CD4-positive, alpha-beta T cell treated with Interferon alpha-2 for 1 hour (primary cell): ENCODE results near the gene MAPK8.
"Not testable (repeated sequence)": the region's sequence is repeated elsewhere in the genome, so short reads cannot be mapped to it uniquely, and the experiment has no call there.

Experiments used
- DNase-seq, 2 donors: peaks; one replicate each; pipeline ENCODE4 v3.0.0-alpha.2; 2020 to 2022

Gene MAPK8

DNA sequence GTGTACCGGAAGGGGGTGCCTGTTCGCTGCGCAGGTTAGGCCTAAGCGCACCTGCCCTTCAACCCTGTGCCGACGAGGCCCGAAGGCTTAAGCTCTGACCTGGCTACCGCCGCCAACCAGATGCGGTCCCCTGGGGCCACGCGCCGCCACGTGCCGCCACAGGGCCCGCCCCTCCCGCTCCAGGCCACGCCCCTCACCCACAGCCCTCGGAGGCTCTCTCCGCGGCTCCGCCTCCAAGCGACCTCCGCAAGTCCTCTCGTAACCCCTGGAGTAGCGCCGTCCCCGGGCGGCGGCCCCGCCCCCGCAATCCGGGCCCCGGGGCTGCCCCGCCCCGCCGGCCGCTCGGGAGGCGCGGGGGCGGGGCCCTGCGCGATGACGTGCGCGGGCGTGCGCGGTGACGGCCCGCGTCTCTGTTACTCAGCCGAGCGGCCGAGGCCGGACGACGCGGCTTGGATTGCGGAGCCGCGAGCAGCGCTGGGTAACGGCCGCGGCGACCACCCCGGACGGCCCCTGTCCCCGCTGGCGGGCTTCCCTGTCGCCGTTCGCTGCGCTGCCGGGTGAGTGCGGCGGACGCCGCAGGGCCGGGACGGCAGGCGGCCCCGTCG lies at the start of gene MAPK8:
TSS of gene MAPK8 (plus strand) at position 413 of the 605 bp plus-strand sequence. CDS start 94,984 bp downstream, outside the sequence.
- DNase-seq = peak; percentile 96

DNA sequence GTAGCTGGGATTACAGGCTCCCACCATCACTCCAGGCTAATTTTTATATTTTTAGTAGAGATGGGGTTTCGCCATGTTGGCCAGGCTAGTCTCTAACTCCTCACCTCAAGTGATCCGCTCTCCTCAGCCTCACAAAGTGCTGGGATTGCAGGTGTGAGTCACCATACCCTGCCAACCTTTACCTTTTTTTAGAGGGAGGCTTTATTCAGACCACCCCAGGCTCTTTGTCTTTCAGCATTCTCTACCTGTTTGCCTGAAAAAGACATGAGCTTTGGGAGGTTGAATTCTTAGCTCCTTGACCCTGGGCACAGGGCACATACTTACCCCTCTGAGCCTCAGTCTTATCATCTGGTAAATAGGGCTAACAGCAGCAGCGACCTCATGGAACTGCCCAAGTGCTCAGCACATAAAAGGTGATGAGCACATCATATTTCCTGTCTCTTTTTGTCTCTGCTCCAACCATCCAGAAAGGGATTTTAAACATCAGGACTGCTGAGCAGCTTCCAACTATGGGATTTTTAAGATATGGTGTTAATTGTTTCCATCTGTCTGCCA lies 49.0 kb upstream of the MAPK8 start:
- DNase-seq = no peak

DNA sequence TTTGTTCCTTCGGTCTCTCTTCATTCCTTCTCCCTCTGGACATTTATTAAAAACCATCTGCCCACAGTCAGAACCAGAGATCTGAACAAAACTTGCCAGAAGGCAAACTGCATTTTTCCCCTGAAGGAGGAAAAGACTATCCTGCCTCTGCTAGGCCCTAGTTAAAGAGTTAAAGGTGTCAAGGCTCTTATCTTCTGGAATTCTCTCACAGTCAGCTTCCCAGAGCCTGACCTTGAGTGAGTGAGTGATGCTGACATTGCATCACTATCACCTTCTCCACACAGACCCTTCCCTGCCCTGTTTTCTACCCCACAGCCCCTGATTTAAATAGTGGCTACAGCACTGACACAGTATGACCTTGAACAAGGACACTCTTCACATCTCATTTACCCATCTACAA lies 48.4 kb upstream of the MAPK8 start:
- no peak for DNase-seq

DNA sequence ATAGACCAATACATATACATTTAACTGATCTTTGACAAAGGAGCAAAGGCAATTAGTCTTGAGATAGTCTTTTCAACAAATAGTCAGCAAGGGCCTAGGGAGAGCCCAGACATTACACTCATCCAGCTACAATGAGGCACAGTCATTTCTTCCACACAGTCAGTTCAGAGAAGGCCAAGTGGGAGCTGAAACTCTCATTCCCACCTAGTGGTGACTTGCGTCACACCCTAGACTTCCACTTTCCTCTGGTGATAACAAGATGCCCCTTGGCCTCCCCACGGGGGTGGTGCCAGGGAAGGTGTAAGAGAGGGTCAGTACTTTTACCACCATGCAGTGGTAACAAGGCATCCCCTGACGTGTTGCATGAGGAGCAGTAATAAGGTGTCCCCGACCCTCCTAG lies 39.9 kb upstream of the MAPK8 start:
- no peak for DNase-seq

DNA sequence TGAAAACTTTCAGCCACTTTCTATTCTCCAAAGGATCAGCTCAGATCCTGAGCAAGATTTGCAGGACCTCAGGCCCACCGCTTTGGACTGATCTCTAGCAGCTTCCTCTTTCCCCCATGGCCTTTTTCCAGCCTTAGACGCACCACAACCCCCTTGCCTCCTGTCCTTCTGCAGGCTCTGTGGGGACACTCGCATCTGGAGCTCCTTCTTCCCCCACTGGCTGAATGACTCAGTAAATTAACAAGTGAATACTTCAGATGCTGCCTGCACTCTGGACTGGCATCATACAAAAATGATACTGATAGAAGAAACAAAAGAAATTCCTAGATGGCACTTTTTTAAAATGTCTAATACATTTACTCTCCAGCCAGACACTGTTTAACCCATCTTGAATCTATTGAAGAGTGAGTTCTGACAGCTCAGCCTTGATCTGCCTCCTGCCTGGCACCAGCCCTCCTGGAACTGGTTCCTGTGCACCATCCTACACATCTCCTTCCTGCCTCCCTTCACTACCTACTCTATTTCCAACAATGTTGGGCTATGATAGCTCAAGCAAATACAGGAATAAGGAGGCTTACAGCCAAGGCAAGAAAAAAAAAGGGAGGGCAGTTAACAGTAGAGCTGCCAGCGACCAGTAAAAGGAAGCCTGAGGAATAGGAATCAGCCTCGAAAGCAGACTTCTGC lies 35.3 kb upstream of the MAPK8 start:
- DNase-seq = no peak

DNA sequence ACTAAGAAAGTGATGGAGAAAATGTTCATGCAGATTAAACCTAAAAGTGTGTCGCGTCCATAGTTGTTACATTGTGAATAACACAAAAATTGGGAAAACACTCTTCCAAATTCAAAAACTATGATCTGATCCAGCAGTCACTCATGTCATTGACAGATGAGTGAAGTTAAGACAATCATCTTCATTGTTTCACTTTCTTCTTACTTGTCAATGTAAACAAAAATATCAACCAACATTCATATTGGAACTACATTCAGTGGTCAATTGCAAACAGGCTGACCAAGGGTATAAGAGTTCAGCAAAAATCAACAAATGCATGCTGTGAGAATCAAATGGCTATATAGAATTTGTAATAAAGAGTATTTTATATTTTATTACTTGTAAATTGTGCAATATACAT lies 33.8 kb upstream of the MAPK8 start:
- no peak for DNase-seq

DNA sequence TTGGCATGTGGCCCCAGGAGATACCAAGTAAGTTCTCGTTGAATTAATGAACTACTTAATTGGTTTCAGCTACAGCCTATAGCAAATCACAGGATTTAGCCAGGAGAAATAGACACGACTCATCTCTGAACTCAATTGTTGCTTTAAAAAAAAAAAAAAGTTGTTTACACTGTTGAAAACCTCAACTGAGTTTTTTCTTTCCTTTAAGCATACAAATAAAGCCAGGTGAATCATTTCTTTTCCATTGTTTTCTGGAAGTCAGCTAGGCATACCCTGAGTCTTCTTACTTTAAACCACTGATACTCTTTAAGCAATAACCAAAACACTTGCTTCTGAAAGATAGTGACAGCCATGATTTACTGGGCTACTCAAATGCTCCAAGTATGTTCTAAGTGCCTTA lies 32.7 kb upstream of the MAPK8 start:
- no peak for DNase-seq

DNA sequence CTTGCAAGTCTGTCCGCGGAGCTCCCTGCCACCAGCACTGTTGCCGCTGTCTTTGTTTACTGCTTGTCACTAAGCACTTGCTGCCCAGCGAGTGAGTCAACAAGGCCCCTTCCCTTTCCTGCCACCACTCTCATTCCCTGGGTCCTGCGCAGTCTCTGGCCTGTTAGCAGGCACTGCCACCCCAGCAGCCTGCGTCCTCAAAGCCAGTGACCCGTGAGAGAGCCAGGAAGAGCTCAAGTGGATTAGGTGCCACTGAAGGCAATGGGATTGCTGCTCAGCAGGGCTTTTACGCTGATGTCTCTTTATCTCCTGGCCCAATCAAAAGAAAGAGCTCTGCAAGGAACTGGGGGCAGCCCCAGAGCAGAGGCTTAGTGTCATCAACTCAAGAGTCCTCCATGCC lies 31.8 kb upstream of the MAPK8 start, which contains the start of gene FRMPD2:
TSS of gene FRMPD2 (minus strand) at position 61 of the 400 bp plus-strand sequence. CDS start 129 bp downstream, outside the sequence.
- DNase-seq = no peak

DNA sequence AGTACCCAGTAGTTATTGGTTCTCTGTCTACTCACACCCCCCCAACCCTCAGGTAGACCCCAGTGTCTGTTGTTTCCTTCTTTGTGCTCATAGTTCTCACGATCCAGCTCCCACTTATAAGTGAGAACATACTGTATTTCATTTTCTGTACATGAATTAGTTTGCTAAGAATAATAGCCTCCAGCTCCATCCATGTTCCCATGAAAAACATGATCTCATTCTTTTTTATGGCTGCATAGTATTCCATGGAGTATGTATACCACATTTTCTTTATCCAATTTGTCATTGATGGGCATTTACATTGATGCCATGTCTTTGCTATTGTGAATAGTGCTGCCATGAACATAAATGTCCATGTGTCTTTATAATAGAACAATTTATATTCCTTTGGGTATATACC lies 29.4 kb upstream of the MAPK8 start:
- no peak for DNase-seq

DNA sequence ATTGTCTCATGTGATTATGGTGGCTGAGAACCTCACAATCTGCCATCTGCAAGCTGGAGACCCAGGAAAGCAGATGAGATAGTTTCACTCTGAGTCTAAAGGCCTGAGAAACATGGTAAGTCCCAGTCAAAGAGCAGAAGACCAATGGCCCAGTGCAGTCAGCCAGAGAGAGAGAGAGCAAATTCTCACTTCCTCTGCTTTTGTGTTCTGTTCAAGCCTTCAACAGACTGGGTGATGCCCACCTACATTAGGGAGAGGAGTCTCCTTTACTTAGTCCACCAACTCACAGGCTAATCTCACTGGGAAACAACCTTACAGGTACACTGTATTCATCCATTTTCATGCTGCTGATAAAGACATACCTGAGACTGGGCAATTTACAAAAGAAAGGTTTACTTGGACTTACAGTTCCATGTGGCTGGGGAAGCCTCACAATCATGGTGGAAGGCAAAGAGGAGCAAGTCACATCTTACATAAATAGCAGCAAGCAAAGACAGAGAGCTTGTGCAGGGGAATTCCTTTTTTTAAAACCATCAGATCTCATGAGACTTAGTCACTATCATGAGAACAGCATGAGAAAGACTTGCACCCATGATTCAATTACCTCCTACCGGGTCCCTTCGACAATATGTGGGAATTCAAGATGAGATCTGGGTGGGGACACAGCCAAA lies 27.3 kb upstream of the MAPK8 start:
- no peak for DNase-seq

DNA sequence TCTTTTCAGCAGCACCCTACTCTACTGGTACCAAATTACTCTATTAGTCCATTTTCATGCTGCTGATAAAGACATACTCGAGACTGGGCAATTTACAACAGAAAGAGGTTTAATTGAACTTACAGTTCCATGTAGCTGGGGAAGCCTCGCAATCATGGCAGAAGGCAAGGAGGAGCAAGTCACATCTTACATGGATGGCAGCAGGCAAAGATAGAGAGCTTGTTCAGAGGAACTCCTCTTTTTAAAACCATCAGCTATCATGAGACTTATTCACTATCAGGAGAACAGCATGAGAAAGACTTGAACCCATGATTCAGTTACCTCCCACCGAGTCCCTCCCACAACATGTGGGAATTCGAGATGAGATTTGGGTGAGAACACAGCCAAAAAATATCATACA lies 24.8 kb upstream of the MAPK8 start:
- DNase-seq = not testable (repeated sequence)

DNA sequence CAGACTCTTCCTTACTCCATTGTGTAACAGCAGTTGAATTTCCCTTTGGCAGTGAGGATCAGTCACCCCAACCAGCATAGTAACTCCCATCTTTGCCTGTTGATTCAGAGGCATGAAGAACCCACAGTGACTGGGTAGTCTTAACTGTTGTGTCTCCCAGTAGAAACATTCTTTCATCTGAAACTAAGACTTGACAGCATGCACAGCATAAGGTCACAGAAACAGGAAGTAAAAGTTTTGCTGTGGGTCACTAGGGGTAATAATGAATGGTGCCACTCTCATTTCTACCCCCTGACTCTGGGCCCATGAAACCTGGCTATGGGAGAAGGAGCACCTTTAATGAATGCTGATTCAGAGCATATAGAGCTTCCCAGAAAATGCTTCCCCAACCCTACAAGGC lies 23.6 kb upstream of the MAPK8 start:
- DNase-seq = no peak

DNA sequence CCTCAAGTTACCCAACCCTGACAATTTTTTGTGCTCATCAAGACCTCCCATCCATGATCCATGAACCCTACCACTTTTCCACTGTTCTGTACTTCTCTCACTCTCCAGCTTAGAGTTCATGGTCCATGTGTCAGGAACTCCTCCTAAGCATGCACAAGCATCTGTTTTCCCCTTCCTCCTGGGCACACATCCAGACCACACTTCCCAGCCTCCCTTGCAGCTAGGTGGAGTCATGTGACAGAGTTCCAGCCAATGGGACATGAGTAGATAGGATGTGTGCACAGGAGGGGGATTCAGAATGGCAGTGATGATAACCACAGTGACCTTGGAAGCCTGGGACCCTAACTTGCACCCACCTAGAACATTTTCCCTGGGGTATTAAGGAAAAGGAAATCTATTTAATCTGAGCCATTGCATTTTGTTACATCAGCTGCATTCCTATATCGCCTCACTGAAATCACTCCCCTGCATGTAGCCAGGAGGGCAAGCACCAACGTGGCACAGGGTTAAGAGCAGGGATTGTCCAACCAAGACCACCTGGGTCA lies 22.4 kb upstream of the MAPK8 start:
- no peak for DNase-seq

DNA sequence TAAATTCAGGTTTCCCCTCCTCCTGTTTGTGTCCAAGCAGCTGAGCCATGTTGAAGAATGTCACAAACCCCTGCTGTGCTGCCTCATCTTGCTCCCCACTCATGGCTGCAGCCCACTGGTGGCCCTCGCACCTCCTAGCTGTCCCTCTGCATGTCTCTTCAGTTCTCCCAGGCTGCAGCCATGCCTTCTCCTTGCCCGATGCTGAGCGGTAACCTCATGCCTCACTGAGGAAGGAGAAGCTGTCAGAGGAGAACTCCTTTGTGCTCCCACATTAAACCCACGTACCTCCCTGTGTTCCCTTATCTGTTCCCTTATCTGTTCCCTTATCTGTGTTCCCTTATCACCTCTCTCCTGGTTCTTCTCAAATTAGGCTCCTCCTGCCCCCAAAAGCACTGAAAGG lies 21.7 kb upstream of the MAPK8 start:
- DNase-seq = no peak

DNA sequence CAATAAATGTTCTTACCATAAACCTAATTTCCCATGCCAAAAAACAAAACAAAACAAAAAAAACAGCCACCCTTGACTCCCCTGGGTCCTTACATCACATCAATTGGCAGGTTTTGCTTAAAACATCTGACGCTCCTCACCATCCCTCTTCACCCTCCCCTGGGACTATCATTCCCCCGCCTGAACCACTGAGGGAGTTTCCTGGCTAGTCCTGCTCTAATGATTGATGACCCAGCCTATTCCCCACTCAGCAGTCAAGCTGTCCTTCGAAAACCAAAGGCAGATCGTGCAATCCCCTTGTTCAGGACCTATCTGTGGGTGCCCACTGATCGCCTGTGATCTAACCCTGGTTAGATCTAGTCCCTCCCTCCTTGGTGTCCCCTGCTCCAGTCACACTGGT lies 20.8 kb upstream of the MAPK8 start:
- no peak for DNase-seq

DNA sequence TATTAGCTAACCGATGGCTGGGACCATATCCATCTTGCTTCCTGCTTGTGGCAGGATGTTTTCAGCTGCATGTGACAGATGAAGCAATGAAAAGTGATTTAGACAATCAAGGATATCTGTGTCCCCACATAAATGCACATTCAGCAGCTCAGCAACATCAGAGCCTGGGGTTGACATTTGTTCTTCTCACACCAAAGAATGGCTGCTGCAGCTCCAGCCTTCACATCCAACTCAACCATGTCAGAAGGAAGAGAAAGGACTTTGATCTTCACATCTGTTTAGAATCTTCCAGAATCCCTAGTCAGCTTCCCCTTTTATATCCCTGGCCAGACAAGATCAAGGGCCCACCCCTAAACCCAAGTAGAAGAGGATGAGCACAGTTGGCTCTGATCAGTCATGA lies 20.1 kb upstream of the MAPK8 start:
- DNase-seq = no peak

DNA sequence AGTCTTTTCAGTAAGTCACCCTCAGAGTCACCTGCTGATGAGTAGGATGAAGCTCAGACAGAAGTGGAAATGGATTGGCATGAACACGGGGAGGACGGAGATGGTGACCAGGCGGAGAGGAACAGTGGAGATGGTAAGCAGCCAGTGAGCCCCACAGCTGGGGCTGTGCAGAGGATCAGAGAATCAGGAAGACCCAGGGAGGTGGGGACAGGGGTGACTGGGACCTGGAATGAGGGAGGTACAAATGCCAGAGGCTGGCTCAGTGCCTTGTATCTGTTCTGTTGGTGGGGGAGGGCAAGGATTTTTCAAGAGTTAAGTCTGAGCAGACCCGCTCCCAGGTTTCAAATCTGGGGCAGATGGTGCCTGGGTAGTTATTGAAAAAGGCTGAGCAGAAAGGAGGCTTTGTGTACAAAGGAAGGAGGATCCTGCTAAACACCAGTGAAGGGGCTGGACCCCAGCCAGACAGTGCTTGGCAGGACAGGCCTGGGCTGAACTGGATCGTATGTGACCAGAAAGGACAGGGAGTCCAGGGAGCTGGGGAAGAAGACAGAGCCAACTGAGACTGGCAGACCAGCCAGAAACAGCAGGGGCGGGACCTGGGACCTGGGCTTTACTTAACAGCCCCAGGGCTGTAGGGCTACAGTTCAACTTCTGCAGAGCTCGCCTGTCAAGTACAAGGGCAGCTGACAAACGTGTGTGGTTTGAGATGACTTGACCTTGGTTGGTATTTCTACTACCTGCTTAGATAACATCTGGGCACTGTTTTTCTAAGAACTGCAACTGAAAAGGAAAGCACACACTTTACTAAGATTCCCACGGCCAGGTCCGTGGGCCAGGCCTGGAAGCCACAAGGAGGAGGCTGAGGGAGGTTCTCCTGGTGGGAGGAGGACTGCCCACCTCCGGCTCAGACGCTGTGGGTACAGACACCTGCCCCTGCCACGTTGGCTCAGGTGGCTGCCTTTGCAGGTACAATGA lies 18.8 kb upstream of the MAPK8 start:
- no peak for DNase-seq

DNA sequence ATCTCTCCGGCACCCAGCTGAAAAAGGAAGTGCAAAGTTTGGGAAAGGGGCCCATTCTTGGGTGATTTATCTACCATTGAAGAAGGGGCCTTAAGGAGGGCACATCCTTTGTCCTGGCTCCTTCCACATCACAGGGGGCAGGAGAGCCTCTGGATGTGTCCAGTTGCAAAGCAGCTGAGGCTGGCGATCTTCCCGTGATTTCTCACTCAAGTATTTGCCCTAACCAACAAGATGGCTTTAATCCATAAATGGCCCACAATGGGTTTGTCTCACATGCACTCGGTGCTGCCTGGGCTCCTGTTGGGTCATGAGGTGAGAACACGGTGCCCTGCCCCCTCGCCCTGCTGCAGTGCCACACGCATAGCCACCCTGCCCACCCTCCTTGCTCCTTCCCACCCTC lies 17.8 kb upstream of the MAPK8 start:
- no peak for DNase-seq

DNA sequence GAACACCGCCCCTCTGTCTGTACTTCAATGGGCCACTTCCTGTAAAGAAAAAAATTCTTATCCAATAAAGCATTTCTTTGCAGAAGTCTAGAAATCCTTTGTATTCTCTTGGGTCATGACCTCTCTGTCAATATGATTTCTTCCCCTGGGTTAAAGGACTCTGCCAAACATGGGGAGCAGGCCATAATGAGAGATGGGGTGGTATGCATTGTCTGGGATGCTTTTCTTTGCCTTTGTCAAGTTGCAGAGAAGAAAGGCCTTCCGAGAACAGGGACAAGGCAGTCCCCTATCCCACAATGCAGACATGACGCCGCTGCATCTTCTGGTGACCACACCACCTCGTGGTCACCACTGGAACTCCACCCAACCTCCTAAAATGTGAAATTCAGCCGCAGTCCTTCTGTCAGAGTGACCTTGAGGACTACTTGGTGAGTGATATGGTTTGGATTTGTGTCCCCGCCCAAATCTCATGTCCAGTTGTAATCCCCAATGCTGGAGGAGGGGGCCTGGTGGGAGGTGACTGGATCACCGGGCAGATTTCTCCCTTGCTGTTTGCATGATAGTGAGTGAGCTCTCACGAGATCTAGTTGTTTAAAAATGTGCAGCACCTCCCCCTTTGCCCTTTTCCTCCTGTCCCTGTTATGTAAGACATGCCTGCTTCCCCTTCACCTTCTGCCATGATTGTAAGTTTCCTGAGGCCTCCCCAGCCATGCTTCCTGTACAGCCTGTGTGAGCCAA lies 16.8 kb upstream of the MAPK8 start:
- peak in 1 of 2 donors; percentile 54 for DNase-seq

DNA sequence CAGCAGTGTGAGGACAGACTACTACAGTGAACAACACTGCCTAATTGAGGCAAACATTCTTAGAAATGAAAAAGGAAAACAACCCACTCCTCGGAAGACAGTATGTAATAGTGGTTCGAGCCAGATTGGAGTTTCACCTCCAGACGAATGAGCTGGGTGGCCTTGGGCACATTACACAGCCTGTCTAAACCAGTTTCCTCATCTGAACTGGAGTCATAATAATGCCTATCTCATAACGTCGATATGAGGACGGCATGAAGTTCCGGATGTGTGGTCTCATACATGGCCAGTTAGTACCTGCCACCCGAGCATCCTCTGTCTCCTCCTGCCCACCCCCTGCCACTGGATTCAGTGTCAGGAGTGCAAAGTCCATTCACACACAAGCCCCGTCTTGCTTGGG lies 16.2 kb upstream of the MAPK8 start:
- DNase-seq = no peak

DNA sequence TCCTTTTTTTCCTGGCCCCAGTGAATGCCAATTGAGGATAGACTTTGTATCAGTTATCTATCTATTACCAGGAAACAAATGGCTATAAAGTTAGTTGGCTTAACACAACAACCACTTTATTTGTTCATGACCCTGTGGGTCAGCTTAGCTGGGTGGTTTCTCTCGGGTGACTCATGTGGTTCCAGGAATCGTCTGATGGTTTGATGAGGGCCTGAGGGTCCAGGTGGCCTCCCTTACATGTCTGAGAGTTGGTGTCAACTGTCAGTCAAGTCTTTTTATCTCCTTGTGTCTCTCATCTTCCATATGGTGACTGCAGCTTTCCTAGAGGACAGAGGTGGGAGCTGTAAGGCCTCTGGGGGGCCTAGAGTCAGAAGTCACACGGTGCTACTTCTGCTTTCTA lies 15.3 kb upstream of the MAPK8 start:
- DNase-seq = no peak

DNA sequence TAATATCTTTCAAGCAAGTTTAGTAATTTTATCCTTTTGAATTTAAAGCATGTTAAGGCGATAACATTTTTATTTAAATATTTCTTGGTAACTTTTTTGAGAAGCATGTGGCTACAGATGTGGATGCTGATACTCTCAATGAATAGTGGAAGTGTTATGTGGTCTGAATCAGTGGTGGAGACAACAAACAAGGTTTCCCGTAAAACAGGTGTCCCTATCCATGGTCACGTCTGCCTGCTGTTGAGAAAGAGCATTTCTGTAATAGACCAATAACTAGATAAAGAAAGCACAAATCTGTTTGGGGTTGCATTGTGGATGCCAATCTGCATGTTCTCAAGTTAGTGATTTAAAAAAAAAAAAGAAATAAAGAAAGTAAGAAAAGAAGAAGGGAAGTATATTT lies 13.9 kb upstream of the MAPK8 start:
- DNase-seq = no peak
